HG03108 (cell line): ENCODE results near the gene LDLRAD3.
A peak's percentile ranks its signal among the peaks of the same experiment; 100 is the strongest.

ENCODE experiments used
- ATAC-seq: cut with Tn5 transposase; IDR thresholded peaks from one replicate; pipeline ENCODE4 v1.9.1; 2021; ENCODE audit warnings: moderate library complexity; ENCODE audit not compliant: unreplicated experiment

LDLRAD3 gene

GRCh38 chr11:36126678-36127077 lies 182.8 kb downstream of the LDLRAD3 start:
- no peak for ATAC-seq

DNA sequence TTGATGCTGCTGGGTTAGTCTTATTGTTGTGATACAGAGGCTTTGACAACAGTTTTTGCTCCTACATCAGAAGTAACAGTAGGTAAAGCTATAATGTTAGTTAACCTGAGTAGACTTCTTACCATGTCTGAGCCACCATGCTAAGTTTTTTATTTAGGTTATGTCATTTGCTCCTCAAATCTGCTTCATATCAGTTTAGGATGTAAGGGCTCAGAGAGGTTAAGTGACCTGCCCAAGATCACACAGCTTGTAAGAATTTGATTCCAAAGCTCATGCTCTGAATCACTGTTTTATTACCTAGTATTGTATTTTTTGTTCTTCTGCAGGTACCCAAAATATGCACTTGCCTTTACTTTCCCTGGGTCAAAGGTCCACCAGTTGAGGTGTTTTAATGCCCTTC lies 183.7 kb downstream of the LDLRAD3 start:
- ATAC-seq: no peak

- ATAC-seq: no peak
These were observed 186.1 kb downstream of the LDLRAD3 start for GRCh38 chr11:36129955-36130354.

- ATAC-seq: no peak
These were observed 186.5 kb downstream of the LDLRAD3 start for GRCh38 chr11:36130401-36130800.

DNA sequence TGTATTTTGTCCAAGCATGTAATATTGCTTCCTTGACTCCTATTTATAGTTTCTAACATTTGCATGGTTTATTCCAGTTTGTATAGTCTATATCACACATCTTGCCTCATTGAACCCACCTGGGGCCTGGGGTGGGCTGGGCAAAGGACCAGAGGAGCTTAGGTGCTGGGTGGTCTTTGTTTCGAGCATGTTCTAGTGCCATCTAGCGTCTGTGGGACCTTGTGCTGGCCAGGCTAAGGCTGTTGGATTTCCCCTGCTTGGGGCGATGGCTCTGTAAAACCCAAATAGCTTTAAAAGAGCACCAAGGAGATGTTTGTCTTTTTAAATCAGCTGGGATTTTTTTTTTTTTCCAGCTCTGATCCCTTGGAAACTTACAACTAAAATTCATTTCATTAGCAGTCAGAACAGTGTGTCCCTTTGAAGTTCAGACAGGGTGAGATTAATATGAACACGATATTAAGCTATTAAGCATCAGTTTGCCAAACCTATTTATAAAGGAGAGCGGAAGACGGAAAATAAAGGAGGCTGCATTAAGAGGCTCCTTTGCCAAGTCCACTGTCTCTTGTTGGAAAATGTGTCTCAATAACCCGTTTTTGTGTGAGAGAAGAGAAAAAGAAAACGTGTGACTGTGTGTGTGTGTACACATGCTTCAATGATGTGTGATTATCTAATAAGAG lies 188.0 kb downstream of the LDLRAD3 start:
- ATAC-seq: no peak

DNA sequence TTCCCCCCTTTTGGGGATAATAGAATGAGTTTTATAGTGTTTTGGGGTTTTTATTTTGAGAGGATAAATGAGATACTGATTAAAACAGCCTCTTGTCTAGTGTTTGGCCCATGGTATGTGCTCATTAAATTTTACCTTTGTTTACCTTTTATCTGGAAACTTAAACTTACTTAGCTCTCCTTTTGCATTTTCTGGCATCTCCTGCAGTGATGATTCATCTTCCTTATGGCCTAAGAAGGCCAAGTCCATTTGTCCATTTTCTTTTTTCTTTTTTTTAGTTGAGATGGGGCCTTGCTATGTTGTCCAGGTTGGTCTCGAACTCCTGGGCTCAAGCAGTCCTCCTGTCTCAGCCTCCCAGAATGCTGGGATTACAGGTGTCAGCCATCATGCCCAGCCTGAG lies 189.1 kb downstream of the LDLRAD3 start:
- ATAC-seq: no peak

GRCh38 chr11:36135076-36135475 lies 191.2 kb downstream of the LDLRAD3 start:
- ATAC-seq: no peak

DNA sequence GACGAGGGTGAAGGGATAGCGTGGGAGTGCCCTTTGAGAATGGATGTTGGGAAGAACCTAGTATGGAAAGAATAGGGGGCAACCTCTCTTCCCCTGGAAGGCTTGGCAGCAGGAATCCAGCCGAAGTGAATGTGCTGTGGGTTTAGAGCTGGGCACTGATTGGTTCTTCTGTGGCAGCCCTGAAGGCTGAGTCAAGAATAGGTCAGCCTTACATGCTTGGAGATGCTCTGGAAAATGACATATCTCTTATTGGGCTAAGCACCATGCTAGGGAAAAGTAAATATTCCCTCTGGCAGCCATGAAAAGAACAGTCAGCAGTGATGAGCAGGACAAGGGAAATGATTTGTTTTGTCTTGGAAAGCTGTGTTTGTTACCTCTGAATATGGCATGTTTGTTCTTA lies 195.9 kb downstream of the LDLRAD3 start:
- no peak for ATAC-seq

- ATAC-seq: no peak
These were observed 197.5 kb downstream of the LDLRAD3 start for GRCh38 chr11:36141196-36141953.

GRCh38 chr11:36141956-36142355 lies 198.1 kb downstream of the LDLRAD3 start:
- ATAC-seq: no peak

GRCh38 chr11:36142439-36142838 lies 198.6 kb downstream of the LDLRAD3 start:
- ATAC-seq: no peak

GRCh38 chr11:36142879-36143278 lies 199.0 kb downstream of the LDLRAD3 start:
- no peak for ATAC-seq

GRCh38 chr11:36146437-36146836 lies 202.6 kb downstream of the LDLRAD3 start:
- ATAC-seq: no peak

DNA sequence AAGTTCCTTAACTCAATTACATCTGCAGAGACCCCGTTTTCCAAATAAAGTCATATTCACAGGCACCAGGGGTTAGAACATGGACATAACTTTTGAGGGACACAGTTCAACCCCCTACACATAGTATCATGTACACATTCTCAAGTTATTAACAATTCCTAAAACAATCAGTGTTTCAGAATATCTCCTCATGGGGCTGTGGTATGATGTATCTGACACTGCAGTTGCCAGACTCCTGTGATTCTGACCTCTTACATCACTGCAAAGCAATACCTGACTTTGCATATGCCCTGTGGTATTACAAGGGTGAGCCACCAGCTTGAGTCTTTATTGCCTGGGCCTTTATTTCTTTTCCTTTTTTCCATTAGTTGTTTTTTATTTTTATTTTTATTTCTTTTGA lies 203.6 kb downstream of the LDLRAD3 start:
- ATAC-seq: no peak

GRCh38 chr11:36148701-36149100 lies 204.8 kb downstream of the LDLRAD3 start:
- no peak for ATAC-seq

- ATAC-seq: peak; percentile 82
These were observed 205.8 kb downstream of the LDLRAD3 start for GRCh38 chr11:36149538-36150242.

DNA sequence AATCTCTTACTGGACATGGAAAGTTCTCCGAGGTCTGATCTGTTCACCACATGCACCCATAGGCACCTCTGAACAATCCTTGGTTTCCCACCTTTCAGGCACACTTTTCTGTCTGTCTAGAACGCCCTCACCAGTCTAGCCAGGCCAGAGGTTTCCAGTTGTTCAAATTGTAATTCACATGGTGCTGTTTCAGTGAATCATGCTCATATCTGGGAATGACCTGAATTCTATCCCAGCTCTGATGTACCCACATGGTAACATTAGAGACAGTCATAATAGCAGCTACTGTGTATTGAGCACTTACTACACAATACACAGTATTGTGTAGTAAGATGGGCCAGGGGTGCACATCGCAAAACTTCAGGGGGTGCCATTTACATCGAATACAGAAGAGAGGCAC lies 207.1 kb downstream of the LDLRAD3 start:
- ATAC-seq: no peak

DNA sequence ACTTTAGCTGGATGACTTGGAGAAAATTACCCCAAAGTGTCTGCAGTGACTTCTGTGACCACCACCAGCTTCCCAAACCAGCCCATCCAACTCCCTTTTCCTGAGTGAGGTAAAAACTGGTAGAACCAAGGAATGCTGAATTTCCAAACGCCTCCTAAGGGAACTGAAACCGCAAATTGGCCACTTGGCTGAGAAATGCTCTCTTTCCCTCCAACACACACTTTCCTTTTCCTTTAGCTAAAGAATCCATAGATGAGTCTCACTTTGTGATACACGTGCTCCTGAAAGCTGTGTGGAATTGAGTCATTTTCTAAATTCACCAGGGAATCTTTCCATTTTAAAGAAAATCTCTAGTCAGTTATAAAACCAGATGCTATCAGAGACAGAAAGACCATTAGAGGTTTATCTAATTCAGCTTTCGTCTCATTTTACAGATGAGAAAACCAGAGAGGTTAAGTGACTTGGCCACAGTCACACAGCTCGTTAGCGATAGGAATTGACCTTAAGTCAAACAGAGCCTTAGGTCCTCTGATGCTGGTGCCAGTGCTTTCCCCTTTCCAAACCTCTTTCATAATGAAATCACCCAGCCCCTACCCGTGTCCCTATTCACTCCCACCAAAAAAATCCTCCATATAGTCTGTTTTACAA lies 208.2 kb downstream of the LDLRAD3 start:
- no peak for ATAC-seq

DNA sequence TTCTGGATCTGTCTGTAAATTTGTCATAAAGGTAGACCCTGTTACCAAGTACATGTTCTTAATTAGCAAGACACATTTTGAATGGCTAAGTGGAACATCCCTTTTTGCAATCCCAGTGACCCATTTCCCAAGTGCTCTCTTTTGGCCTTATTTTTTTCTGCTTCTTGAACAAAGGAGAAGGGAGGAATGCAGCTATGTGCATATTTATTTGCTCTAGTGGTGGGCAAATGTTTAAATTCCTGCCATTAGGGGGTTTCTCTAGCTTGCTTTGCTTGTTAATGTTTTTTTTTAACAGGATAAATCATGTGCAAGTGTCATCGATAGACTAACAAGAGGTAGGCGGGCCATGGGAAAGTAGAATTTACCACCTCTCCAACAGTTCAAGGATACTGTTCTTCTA lies 209.7 kb downstream of the LDLRAD3 start:
- no peak for ATAC-seq

- no peak for ATAC-seq
These were observed 211.3 kb downstream of the LDLRAD3 start for GRCh38 chr11:36155124-36155561.

DNA sequence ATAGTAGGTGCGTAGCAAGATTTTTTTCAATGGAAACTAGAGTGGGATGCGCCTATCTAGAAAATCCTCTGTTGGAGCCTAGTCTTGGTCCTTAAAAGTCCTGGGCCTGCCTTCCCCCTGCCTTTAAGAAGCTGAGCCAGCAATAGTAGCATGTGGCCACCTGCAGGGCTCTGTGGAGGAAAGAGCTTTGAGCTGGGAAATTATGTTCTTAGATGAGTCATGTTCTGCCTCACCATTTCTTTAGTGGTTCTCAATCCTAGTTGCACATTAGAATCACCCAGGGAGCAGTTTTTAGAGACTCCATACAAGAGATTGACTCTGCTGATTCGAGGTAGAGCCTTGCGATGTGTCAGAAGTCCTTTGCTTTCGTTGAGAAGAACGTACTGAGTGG lies 211.9 kb downstream of the LDLRAD3 start:
- ATAC-seq: no peak
